ENCODE results near the gene CDCA8. TPM values are rescaled to one million over a fixed set of nuclear protein-coding genes. Genes with fewer than 3 reads are reported as not detected.

CDCA8 gene
- total RNA-seq, 1 experiment from 2014 or later = 57.9 TPM

DNA sequence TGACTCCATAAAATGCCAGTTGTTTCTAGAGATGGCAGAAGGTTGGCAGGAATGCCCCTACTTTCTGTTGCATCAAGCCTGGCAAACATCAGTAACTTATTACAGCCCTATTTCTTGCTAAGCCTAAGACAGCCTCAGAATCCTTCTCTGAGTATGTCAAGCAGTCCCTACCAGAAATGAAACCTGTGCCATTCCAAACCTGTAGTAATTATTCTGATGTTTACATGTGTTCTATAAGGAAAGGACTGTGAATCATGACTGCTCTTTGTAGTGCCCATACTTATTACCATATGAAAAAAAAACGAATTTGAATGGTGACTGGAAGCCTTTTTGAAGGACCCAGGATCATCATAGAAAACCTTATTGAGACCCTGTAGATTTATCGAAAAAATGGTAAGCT is 5.4 kb downstream of the CDCA8 start:
- H3K27ac ChIP-seq = no peak overlapping the region
- no peak for DNase-seq
- ChIA-PET POLR2A (ENCODE audit: unreplicated experiment) (no interaction called here), CTCF (no interaction called here)
- no peak overlapping the region for H3K4me3 ChIP-seq
- no peak for TF ChIP-seq EZH2 (IDR thresholded peaks at IDR 0.05; ENCODE audit: low read depth)
- TF ChIP-seq, protein P1, sequence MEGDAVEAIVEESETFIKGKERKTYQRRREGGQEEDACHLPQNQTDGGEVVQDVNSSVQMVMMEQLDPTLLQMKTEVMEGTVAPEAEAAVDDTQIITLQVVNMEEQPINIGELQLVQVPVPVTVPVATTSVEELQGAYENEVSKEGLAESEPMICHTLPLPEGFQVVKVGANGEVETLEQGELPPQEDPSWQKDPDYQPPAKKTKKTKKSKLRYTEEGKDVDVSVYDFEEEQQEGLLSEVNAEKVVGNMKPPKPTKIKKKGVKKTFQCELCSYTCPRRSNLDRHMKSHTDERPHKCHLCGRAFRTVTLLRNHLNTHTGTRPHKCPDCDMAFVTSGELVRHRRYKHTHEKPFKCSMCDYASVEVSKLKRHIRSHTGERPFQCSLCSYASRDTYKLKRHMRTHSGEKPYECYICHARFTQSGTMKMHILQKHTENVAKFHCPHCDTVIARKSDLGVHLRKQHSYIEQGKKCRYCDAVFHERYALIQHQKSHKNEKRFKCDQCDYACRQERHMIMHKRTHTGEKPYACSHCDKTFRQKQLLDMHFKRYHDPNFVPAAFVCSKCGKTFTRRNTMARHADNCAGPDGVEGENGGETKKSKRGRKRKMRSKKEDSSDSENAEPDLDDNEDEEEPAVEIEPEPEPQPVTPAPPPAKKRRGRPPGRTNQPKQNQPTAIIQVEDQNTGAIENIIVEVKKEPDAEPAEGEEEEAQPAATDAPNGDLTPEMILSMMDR (conservative IDR thresholded peaks at IDR 0.05) = no peak
- H3F3A ChIP-seq (ENCODE audit: insufficient read depth, low read depth) = no peaks in the 10 kb centered on the region
- no peaks in the 10 kb centered on the region for H3K27me3 ChIP-seq (ENCODE audit: insufficient read depth, low read depth)
- H3K79me2 ChIP-seq (ENCODE audit: low read depth) = peaks cover 30% of the 10 kb centered on the region
- H4K20me1 ChIP-seq (ENCODE audit: insufficient read depth) = peaks cover 8% of the 10 kb centered on the region; the same call in 1 of the 2 replicates
- intact Hi-C loops (cut with micrococcal nuclease; ENCODE audit: unreplicated experiment) = loop anchor here (10.0 kb wide), 2 partner anchors 57 to 1343 kb away; no protein-coding TSS in a partner anchor
- no TSS peak for BruUV-seq (replicated peaks)
- no peaks in the 10 kb centered on the region for H3K9me3 ChIP-seq (ENCODE audit: insufficient read depth, low read depth)
- no peaks in the 10 kb centered on the region for H3K9me2 ChIP-seq (ENCODE audit: insufficient read depth)
- no peak overlapping the region for H2AFZ ChIP-seq
- no peak overlapping the region for H3K4me2 ChIP-seq
- H3K36me3 ChIP-seq (ENCODE audit: low read depth) = peaks cover 44% of the 10 kb centered on the region
- peaks cover 8% of the 10 kb centered on the region; the same call in 1 of the 2 replicates for H3K4me1 ChIP-seq (replicated peaks; ENCODE audit: insufficient read depth)

DNA sequence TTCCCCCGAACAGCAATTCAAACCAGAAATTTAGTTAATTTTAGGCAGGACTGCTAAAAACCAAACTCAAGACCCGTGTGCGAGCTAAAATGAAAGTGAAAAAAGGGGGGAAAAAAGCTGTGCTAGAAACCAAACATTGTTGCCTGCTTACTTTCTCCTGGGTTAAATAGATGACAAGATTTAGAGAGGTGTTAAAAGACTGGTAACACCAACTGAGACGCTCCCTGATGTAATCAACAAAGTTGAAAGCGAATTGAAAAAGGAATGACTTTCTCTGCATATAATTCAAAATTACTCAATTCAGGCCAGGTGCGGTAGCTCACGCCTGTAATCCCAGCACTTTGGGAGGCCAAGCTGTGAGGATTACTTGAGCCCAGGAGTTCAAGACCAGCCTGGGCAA is 6.8 kb downstream of the CDCA8 start:
- no peaks in the 10 kb centered on the region for H3K9me2 ChIP-seq (ENCODE audit: insufficient read depth)
- TF ChIP-seq EZH2 (IDR thresholded peaks at IDR 0.05; ENCODE audit: low read depth) = no peak
- TF ChIP-seq, protein P1 (conservative IDR thresholded peaks at IDR 0.05) = no peak
- POLR2A ChIA-PET (ENCODE audit: unreplicated experiment) = no interaction called here
- no TSS peak for BruUV-seq (replicated peaks)
- H3K4me2 ChIP-seq = no peak overlapping the region
- no peak overlapping the region for H3K4me3 ChIP-seq
- H3K79me2 ChIP-seq (ENCODE audit: low read depth) = peaks cover 18% of the 10 kb centered on the region
- no peak overlapping the region for H2AFZ ChIP-seq
- no peak for DNase-seq
- intact Hi-C loops (cut with micrococcal nuclease; ENCODE audit: unreplicated experiment) = loop anchor here (10.0 kb wide), 2 partner anchors 56 to 1344 kb away; no protein-coding TSS in a partner anchor
- H4K20me1 ChIP-seq (ENCODE audit: insufficient read depth) = peaks cover 8% of the 10 kb centered on the region; the same call in 1 of the 2 replicates
- H3K36me3 ChIP-seq (ENCODE audit: low read depth) = peaks cover 49% of the 10 kb centered on the region
- no peaks in the 10 kb centered on the region for H3K9me3 ChIP-seq (ENCODE audit: insufficient read depth, low read depth)
- no peaks in the 10 kb centered on the region for H3F3A ChIP-seq (ENCODE audit: insufficient read depth, low read depth)
- H3K27ac ChIP-seq = no peak overlapping the region
- H3K4me1 ChIP-seq (replicated peaks; ENCODE audit: insufficient read depth) = no peaks in the 10 kb centered on the region
- CTCF ChIA-PET = no interaction called here
- no peaks in the 10 kb centered on the region for H3K27me3 ChIP-seq (ENCODE audit: insufficient read depth, low read depth)

DNA sequence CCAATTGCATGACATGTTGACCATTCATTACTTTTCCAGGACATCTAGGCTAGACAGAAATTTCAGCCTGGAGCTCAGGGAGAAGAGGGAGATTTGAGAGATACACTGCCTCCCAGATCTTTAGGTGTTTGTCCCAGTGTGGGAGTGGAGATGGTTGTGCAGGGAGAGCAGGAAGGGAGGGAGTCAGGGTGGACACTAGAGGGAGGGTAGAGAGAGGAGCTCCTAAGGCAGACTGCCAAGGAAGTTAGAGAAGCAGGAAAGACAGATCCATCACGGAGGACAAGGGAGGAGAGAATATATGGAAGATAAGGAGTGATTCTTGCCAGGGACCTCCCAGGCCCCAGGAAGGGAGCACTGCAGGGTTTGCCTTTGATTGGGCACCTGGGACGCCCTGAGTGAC is 8.7 kb downstream of the CDCA8 start:
- POLR2A ChIA-PET (ENCODE audit: unreplicated experiment) = interaction anchor here (0.6 kb wide), 1 partner anchor 203 kb away, joined by 13 read pairs; no protein-coding TSS in a partner anchor
- H3K36me3 ChIP-seq (ENCODE audit: low read depth) = peaks cover 37% of the 10 kb centered on the region; the same call in 1 of the 2 replicates

More for the DNA sequence above, 8.7 kb downstream of the CDCA8 start:
- Histone ChIP-seq H3F3A (ENCODE audit: insufficient read depth, low read depth) (no peaks in the 10 kb centered on the region), H3K4me3 (no peak overlapping the region), H3K4me1 (replicated peaks; ENCODE audit: insufficient read depth) (no peaks in the 10 kb centered on the region), H4K20me1 (ENCODE audit: insufficient read depth) (peaks cover 8% of the 10 kb centered on the region; the same call in 1 of the 2 replicates), H3K27me3 (ENCODE audit: insufficient read depth, low read depth) (no peaks in the 10 kb centered on the region), H3K9me3 (ENCODE audit: insufficient read depth, low read depth) (no peaks in the 10 kb centered on the region), H3K9me2 (ENCODE audit: insufficient read depth) (no peaks in the 10 kb centered on the region), H3K4me2 (no peak overlapping the region), H3K79me2 (ENCODE audit: low read depth) (peaks cover 7% of the 10 kb centered on the region; the same call in 1 of the 2 replicates), H2AFZ (no peak overlapping the region), H3K27ac (no peak overlapping the region)
- TF ChIP-seq EZH2 (IDR thresholded peaks at IDR 0.05; ENCODE audit: low read depth) = no peak
- TF ChIP-seq, protein P1 (conservative IDR thresholded peaks at IDR 0.05) = no peak
- intact Hi-C loops (cut with micrococcal nuclease; ENCODE audit: unreplicated experiment) = no loop called here
- CTCF ChIA-PET = no interaction called here
- DNase-seq = no peak
- no TSS peak for BruUV-seq (replicated peaks)

Measured in PC-9 (cell line).